ENCODE measurements around the gene RFPL4AL1. TPM values are rescaled to one million over a fixed set of nuclear protein-coding genes. Genes with fewer than 3 reads are reported as not detected.
"Not testable (repeated sequence)": the region's sequence is repeated elsewhere in the genome, so short reads cannot be mapped to it uniquely, and the experiment has no call there.

RFPL4AL1 gene
- total and polyA plus RNA-seq, 7 donors, result 0.12 TPM; not detected in 6

GRCh38 chr19:55750715-55751114 is 18.2 kb upstream of the RFPL4AL1 start:
- intact Hi-C loops (cut with DNase I), result no loop called here
- TF ChIP-seq POLR2AphosphoS5 (IDR thresholded peaks at IDR 0.05), result no peak
- TF ChIP-seq EP300 (IDR thresholded peaks at IDR 0.05), result no peak
- no peak for TF ChIP-seq CTCF (IDR thresholded peaks at IDR 0.05)
- no peak for TF ChIP-seq POLR2A (IDR thresholded peaks at IDR 0.05)
- 90 to 92% methylated on average over 6 of the region's 6 CpGs for WGBS, 2 donors

GRCh38 chr19:55753401-55753800 is 15.5 kb upstream of the RFPL4AL1 start:
- no peak for DNase-seq
- Histone ChIP-seq H3K27ac (no peak overlapping the region), H3K4me1 (no peaks in the 10 kb centered on the region), H3K9me3 (no peaks in the 10 kb centered on the region), H3K36me3 (no peaks in the 10 kb centered on the region), H3K27me3 (no peaks in the 10 kb centered on the region), H3K4me3 (no peak overlapping the region)
- 14 to 51% methylated on average over 3 of the region's 3 CpGs for WGBS, 2 donors
- no peak for TF ChIP-seq EP300 (IDR thresholded peaks at IDR 0.05)
- no peak for TF ChIP-seq CTCF (IDR thresholded peaks at IDR 0.05)
- TF ChIP-seq POLR2AphosphoS5 (IDR thresholded peaks at IDR 0.05), result no peak
- intact Hi-C loops (cut with DNase I), result no loop called here

More at GRCh38 chr19:55750715-55751114, 18.2 kb upstream of the RFPL4AL1 start:
- Histone ChIP-seq H3K36me3 (no peaks in the 10 kb centered on the region), H3K9me3 (no peaks in the 10 kb centered on the region), H3K27ac (no peak overlapping the region), H3K27me3 (no peaks in the 10 kb centered on the region), H3K4me3 (no peak overlapping the region), H3K4me1 (no peaks in the 10 kb centered on the region)
- no peak for DNase-seq

- intact Hi-C loops (cut with DNase I); H3K27me3 ChIP-seq; H3K27ac ChIP-seq; H3K9me3 ChIP-seq; H3K36me3 ChIP-seq; H3K4me1 ChIP-seq; DNase-seq; H3K4me3 ChIP-seq: not testable (repeated sequence)
- WGBS, 2 donors, result 80 to 85% methylated on average over 4 of the region's 4 CpGs
These were observed 12.1 kb upstream of the RFPL4AL1 start for GRCh38 chr19:55756808-55757207.

- DNase-seq; H3K4me1 ChIP-seq; H3K36me3 ChIP-seq; H3K9me3 ChIP-seq; H3K27me3 ChIP-seq; intact Hi-C loops (cut with DNase I); H3K4me3 ChIP-seq; H3K27ac ChIP-seq: not testable (repeated sequence)
- WGBS, 2 donors, result 92 to 96% methylated on average over 2 of the region's 3 CpGs
These were observed 10.1 kb upstream of the RFPL4AL1 start, which contains the start of gene RFPL4A for GRCh38 chr19:55758797-55759196. Gene RFPL4A, plus strand, starts transcription at chr19:55759097. Its CDS starts 2,704 bp downstream, at chr19:55761801.

- 65% methylated on average over 6 to 7 of the region's 7 CpGs for WGBS, 2 donors
These were observed 2.5 kb upstream of the RFPL4AL1 start for GRCh38 chr19:55766466-55766865.

GRCh38 chr19:55769632-55770031 is 714 bp downstream of the RFPL4AL1 start:
- H3K4me1 ChIP-seq; H3K27me3 ChIP-seq; H3K36me3 ChIP-seq; H3K27ac ChIP-seq; H3K9me3 ChIP-seq; H3K4me3 ChIP-seq; intact Hi-C loops (cut with DNase I); DNase-seq: not testable (repeated sequence)
- WGBS, 2 donors, result 4 to 44% methylated on average over 2 to 3 of the region's 3 CpGs

More at GRCh38 chr19:55766466-55766865, 2.5 kb upstream of the RFPL4AL1 start:
- TF ChIP-seq CTCF (IDR thresholded peaks at IDR 0.05) (no peak), POLR2AphosphoS5 (IDR thresholded peaks at IDR 0.05) (no peak), POLR2A (IDR thresholded peaks at IDR 0.05) (no peak), EP300 (IDR thresholded peaks at IDR 0.05) (no peak)
- peaks cover 0 to 3% (median 0%) of the 10 kb centered on the region in 4 donors for H3K9me3 ChIP-seq
- no peaks in the 10 kb centered on the region for H3K36me3 ChIP-seq
- no peak overlapping the region for H3K4me3 ChIP-seq
- peaks cover 0 to 4% (median 0%) of the 10 kb centered on the region in 3 donors for H3K27me3 ChIP-seq
- no peaks in the 10 kb centered on the region for H3K4me1 ChIP-seq
- intact Hi-C loops (cut with DNase I), result no loop called here
- no peak overlapping the region for H3K27ac ChIP-seq
- DNase-seq, result no peak

Data from sigmoid colon (tissue), 7 donors.